ENCODE measurements around the gene KLK14. TPM values are rescaled to one million over a fixed set of nuclear protein-coding genes. Genes with fewer than 3 reads are reported as not detected.

The KLK14 gene
- total and polyA plus RNA-seq, 2 of the 8 experiments (the other 6 are each of a cell fraction or from before 2014, with no cell fraction given) = 0.09 to 1.2 TPM

- TF ChIP-seq, protein P1, sequence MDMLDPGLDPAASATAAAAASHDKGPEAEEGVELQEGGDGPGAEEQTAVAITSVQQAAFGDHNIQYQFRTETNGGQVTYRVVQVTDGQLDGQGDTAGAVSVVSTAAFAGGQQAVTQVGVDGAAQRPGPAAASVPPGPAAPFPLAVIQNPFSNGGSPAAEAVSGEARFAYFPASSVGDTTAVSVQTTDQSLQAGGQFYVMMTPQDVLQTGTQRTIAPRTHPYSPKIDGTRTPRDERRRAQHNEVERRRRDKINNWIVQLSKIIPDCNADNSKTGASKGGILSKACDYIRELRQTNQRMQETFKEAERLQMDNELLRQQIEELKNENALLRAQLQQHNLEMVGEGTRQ (IDR thresholded peaks at IDR 0.05; ENCODE audit: low read length) = no peak
- TF ChIP-seq RFX5 (IDR thresholded peaks at IDR 0.05; ENCODE audit: borderline replicate concordance, low read depth, low read length) (peak; percentile 67; the same call in 1 of the 2 replicates), GTF2F1 (IDR thresholded peaks at IDR 0.05; ENCODE audit: borderline replicate concordance, low read depth, low read length) (no peak), SIRT6 (IDR thresholded peaks at IDR 0.05; ENCODE audit: low read length) (no peak), SRF (IDR thresholded peaks at IDR 0.05; ENCODE audit: low read depth, low read length) (no peak), NANOG (IDR thresholded peaks at IDR 0.05; ENCODE audit: insufficient read depth, low read depth, low read length, poor library complexity, severe bottlenecking) (peak; percentile 32), TEAD4 (IDR thresholded peaks at IDR 0.05; ENCODE audit: low read depth, low read length) (0 out of 2 replicates have a peak, but pooled peaks have one; percentile 27), SP4 (IDR thresholded peaks at IDR 0.05; ENCODE audit: low read length) (no peak), NRF1 (IDR thresholded peaks at IDR 0.05; ENCODE audit: low read depth, low read length) (peak; percentile 81), EZH2 (IDR thresholded peaks at IDR 0.05; ENCODE audit: low read depth, low read length, severe bottlenecking) (no peak), TAF7 (optimal IDR thresholded peaks at IDR 0.05; ENCODE audit: borderline replicate concordance, low read depth, low read length) (no peak), BCL11A (IDR thresholded peaks at IDR 0.05; ENCODE audit: low read depth in 2 of 2, low read length in 2 of 2) (no peak), SUZ12 (IDR thresholded peaks at IDR 0.05; ENCODE audit: low read length) (no peak), PHF8 (conservative IDR thresholded peaks at IDR 0.05; ENCODE audit: low read depth, low read length) (peak; percentile 63; the same call in 1 of the 2 replicates), CHD1 (IDR thresholded peaks at IDR 0.05; ENCODE audit: low read depth, low read length) (no peak), RXRA (IDR thresholded peaks at IDR 0.05; ENCODE audit: insufficient read depth, low read depth, low read length) (no peak), BACH1 (IDR thresholded peaks at IDR 0.05; ENCODE audit: low read length) (no peak; the same call in 1 of the 2 replicates), EGR1 (IDR thresholded peaks at IDR 0.05; ENCODE audit: borderline replicate concordance, low read depth, low read length) (no peak), CBX8 (IDR thresholded peaks at IDR 0.05; ENCODE audit: borderline replicate concordance, low read depth, low read length) (no peak), JUN (IDR thresholded peaks at IDR 0.05; ENCODE audit: low read depth, low read length) (no peak), JUND (IDR thresholded peaks at IDR 0.05; ENCODE audit: low read length) (no peak)
- TF ChIP-seq, protein P2, sequence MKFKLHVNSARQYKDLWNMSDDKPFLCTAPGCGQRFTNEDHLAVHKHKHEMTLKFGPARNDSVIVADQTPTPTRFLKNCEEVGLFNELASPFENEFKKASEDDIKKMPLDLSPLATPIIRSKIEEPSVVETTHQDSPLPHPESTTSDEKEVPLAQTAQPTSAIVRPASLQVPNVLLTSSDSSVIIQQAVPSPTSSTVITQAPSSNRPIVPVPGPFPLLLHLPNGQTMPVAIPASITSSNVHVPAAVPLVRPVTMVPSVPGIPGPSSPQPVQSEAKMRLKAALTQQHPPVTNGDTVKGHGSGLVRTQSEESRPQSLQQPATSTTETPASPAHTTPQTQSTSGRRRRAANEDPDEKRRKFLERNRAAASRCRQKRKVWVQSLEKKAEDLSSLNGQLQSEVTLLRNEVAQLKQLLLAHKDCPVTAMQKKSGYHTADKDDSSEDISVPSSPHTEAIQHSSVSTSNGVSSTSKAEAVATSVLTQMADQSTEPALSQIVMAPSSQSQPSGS (IDR thresholded peaks at IDR 0.05; ENCODE audit: low read length) = no peak
Observed at GRCh38 chr19:51108066-51108804, 25.5 kb upstream of the KLK14 start, which contains the start of gene CTU1 (continued).
